ENCODE measurements around the gene ZNF512.

- TF ChIP-seq POLR2AphosphoS5 (IDR thresholded peaks at IDR 0.05) = no peak
- no peak for TF ChIP-seq CTCF (IDR thresholded peaks at IDR 0.05 in 8 of 11, conservative IDR thresholded peaks at IDR 0.05 in 3 of 11)
These were observed 9.4 kb upstream of the ZNF512 start for GRCh38 chr2:27573452-27573851.

Data from spleen (tissue), 7 donors.